Chondrocyte (in vitro differentiated cells): ENCODE data around the gene WFDC10B. TPM values are rescaled to one million over a fixed set of nuclear protein-coding genes. Genes with fewer than 3 reads are reported as not detected.
"Not testable (repeated sequence)": the region's sequence is repeated elsewhere in the genome, so short reads cannot be mapped to it uniquely, and the experiment has no call there.

Source experiments
- DNase-seq: peaks from one replicate; pipeline ENCODE4 v3.0.0; 2021; ENCODE audit warnings: mixed read lengths, low spot score
- H3K27ac Mint-ChIP-seq: one replicate; pipeline ENCODE4 v1.8.0; 2021; ENCODE audit warnings: mild to moderate bottlenecking, moderate library complexity, mixed read lengths; ENCODE audit not compliant: unreplicated experiment
- H3K27me3 Mint-ChIP-seq: 2 replicates; pipeline ENCODE4 v1.8.0; 2021; ENCODE audit warnings: low read depth, mixed read lengths
- H3K36me3 Mint-ChIP-seq: 2 replicates; pipeline ENCODE4 v1.8.0; 2021; ENCODE audit warnings: low read depth, mixed read lengths
- H3K4me1 Mint-ChIP-seq: 2 replicates; pipeline ENCODE4 v1.8.0; 2021; ENCODE audit warnings: low read depth, mild to moderate bottlenecking, mixed read lengths
- H3K4me3 Mint-ChIP-seq: one replicate; pipeline ENCODE4 v1.8.0; 2021; ENCODE audit warnings: mild to moderate bottlenecking, moderate library complexity, mixed read lengths; ENCODE audit not compliant: unreplicated experiment
- H3K9me3 Mint-ChIP-seq: 2 replicates; pipeline ENCODE4 v1.8.0; 2021; ENCODE audit warnings: low read depth, mixed read lengths
- total RNA-seq: library from RNA; stranded (reverse); gene quantifications from 3 replicates; pipeline ENCODE4 v1.2.1, GENCODE V29; 2021
- TF ChIP-seq, protein P1 (sequence below): fragments of 200-600 bp; sonication (generic); IDR thresholded peaks from 2 replicates; pipeline ENCODE4 v1.5.0; 2021; ENCODE audit warnings: antibody characterized with exemption, mild to moderate bottlenecking, moderate library complexity

WFDC10B gene
- total RNA-seq, 1 donor from 2014 or later = not detected

DNA sequence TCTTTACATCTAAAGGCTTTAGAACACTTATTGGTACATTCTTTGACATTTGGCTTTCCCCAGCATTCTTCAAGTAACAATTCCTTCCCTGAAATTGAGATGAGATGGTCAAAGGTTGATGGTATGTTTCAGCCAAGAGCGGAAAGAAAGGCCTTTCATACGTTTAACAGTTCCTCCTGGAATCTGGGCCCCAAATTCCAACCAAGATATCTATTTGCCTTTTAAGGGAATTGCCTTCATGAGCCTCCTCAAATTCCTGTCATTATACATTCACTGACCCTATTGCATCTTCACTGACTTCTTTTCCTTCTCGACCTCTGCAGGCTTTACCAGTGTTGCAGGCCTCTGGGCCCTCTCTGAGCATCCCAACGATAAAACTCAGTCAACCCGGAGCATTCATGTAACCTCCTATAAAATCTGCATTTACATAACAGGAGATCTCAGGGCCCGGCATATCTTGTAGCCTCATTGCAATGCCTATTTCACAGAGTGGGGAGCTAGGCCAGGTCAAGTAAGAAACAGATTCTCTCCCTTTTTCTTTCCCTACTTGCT lies 55.4 kb downstream of the WFDC10B start:
- TF ChIP-seq, protein P1, sequence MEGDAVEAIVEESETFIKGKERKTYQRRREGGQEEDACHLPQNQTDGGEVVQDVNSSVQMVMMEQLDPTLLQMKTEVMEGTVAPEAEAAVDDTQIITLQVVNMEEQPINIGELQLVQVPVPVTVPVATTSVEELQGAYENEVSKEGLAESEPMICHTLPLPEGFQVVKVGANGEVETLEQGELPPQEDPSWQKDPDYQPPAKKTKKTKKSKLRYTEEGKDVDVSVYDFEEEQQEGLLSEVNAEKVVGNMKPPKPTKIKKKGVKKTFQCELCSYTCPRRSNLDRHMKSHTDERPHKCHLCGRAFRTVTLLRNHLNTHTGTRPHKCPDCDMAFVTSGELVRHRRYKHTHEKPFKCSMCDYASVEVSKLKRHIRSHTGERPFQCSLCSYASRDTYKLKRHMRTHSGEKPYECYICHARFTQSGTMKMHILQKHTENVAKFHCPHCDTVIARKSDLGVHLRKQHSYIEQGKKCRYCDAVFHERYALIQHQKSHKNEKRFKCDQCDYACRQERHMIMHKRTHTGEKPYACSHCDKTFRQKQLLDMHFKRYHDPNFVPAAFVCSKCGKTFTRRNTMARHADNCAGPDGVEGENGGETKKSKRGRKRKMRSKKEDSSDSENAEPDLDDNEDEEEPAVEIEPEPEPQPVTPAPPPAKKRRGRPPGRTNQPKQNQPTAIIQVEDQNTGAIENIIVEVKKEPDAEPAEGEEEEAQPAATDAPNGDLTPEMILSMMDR = no peak
- peaks cover 4% of the 10 kb centered on the region for H3K27me3 Mint-ChIP-seq
- no peaks in the 10 kb centered on the region for H3K9me3 Mint-ChIP-seq
- H3K36me3 Mint-ChIP-seq = no peaks in the 10 kb centered on the region
- H3K4me3 Mint-ChIP-seq = no peak overlapping the region
- DNase-seq = no peak
- no peaks in the 10 kb centered on the region for H3K4me1 Mint-ChIP-seq
- no peak overlapping the region for H3K27ac Mint-ChIP-seq

DNA sequence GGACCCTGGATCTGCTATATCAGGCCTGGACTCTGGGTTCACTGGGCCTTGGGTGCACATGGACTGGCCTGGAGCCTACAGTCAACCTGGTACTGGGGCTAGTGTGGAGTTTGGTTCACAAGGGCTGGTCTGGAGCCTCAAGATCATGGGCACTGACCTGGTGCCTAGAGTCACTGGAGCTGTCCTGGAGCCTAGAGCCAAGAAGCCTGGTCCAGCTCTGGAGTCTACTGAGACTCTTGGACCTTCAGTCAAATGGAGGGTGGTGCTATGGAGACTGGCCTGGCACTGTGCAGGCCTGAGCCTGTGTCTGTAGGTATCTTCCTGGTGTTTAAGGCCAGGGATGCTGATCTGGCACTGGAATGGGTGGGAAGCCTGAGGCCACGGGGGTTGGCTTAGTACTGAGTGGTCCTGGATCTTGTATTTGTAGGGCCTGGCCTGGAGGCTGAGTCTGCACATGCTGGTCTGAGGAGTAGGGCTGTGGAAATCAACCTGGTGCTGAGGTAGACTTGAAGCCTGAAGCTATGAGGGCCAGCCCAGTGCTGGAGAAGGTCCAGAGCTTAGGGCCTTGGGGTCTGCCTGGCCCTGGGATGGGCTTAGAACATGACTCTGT lies 57.3 kb downstream of the WFDC10B start:
- H3K4me3 Mint-ChIP-seq = no peak overlapping the region
- no peaks in the 10 kb centered on the region for H3K4me1 Mint-ChIP-seq
- TF ChIP-seq, protein P1 = no peak
- DNase-seq = no peak
- no peak overlapping the region for H3K27ac Mint-ChIP-seq
- no peaks in the 10 kb centered on the region for H3K36me3 Mint-ChIP-seq
- no peaks in the 10 kb centered on the region for H3K9me3 Mint-ChIP-seq
- H3K27me3 Mint-ChIP-seq = peaks cover 2% of the 10 kb centered on the region

DNA sequence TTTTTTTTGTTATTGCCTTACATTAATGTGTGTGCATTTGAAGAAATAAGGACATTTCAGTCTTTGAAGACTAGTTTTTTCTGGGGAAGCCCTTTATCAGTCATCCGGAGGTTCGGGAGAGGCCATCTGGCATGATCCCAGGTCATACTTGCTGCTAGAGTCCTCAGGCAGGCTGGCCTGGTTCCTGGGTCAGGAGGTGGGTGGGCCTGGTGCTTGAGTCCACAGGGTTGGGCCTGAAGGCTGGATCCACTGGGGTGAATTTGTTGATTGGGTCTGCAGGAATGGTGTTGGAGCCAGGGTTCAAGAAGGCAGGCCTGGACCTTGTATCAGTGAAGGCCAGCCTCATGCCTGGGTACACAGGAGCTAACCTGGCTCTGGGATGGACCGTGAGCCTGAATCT lies 57.9 kb downstream of the WFDC10B start:
- H3K27ac Mint-ChIP-seq = no peak overlapping the region
- H3K36me3 Mint-ChIP-seq = no peaks in the 10 kb centered on the region
- no peak for DNase-seq
- peaks cover 2% of the 10 kb centered on the region for H3K27me3 Mint-ChIP-seq
- no peak overlapping the region for H3K4me3 Mint-ChIP-seq
- H3K9me3 Mint-ChIP-seq = no peaks in the 10 kb centered on the region
- TF ChIP-seq, protein P1 = no peak
- no peaks in the 10 kb centered on the region for H3K4me1 Mint-ChIP-seq

DNA sequence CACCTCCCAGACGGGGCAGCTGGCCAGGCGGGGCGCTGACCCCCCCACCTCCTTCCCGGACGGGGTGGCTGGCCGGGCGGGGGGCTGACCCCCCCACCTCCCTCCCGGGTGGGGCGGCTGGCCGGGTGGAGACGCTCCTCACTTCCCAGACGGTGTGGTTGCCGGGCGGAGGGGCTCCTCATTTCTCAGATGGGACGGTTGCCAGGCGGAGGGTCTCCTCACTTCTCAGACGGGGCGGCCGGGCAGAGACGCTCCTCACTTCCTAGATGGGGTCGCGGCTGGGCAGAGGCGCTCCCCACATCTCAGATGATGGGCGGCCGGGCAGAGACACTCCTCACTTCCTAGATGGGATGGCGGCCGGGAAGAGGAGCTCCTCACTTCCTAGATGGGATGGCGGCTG lies 59.0 kb downstream of the WFDC10B start:
- not testable (repeated sequence) for H3K27ac Mint-ChIP-seq, H3K27me3 Mint-ChIP-seq, H3K9me3 Mint-ChIP-seq, H3K4me3 Mint-ChIP-seq, H3K36me3 Mint-ChIP-seq, H3K4me1 Mint-ChIP-seq, DNase-seq

DNA sequence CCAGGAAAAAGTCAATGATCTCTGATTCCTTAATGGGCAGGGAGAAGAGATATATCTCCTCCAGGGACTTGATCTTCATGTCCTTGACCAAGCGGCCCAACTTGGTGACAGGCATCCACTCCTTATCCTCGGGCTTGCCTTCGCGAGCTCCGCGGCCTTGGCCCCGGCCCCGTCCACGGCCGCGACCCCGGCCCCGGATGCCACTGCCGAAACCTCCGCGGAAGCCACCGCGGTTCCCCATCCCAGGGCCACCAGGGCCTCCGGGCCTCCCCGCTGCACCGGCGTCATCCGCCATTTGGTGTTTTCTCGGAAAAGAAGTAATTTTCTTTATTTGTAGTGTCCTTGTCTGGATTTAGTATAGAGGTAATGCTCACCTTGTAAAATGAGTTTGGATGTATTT lies 63.7 kb downstream of the WFDC10B start:
- H3K4me1 Mint-ChIP-seq, H3K27me3 Mint-ChIP-seq, DNase-seq, H3K36me3 Mint-ChIP-seq, H3K9me3 Mint-ChIP-seq, H3K27ac Mint-ChIP-seq, H3K4me3 Mint-ChIP-seq: not testable (repeated sequence)

DNA sequence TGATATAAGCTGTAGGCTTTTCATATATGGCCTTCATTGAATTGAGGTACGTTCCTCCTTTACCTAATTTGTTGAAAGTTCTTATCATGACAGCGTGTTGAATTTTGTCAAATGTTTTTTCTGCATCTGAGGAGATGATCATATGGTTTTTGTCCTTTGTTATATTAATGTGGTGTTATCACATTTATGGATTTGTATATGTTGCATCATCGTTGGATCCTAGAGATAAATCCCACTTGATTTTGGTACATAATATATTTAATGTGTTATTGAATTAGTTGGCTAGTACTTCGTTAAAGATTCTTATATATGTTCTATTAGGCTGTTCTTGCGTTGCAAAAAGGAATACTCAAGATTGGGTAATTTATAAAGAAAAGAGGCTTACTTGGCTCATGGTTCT lies 65.1 kb downstream of the WFDC10B start:
- Mint-ChIP-seq H3K27me3 (peaks cover 2% of the 10 kb centered on the region), H3K27ac (no peak overlapping the region), H3K4me3 (no peak overlapping the region), H3K9me3 (peaks cover 6% of the 10 kb centered on the region), H3K36me3 (no peaks in the 10 kb centered on the region), H3K4me1 (no peaks in the 10 kb centered on the region)
- DNase-seq = no peak
- TF ChIP-seq, protein P1 = no peak
